GM12878 (cell line): ENCODE results near the gene PALLD. TPM values are rescaled to one million over a fixed set of nuclear protein-coding genes. Genes with fewer than 3 reads are reported as not detected.

Source experiments
- ATAC-seq: fragments of 200-7000 bp; cut with Tn5 transposase; 3 replicates; pipeline ENCODE4 v1.9.1; 2020; ENCODE audit warnings: mild to moderate bottlenecking, moderate library complexity
- BruUV-seq: library from RNA; stranded (reverse); fragments of 400-500 nt; replicated peaks from 2 replicates; lab custom pipeline; 2021; lab: Mats Ljungman, UMichigan
- CTCF ChIA-PET: fragments of 300-600 bp; sonication (Branson Sonifier 250); formaldehyde crosslinking; extraction: SDS; loops from one replicate; lab custom pipeline; 2021; ENCODE audit warnings: inconsistent platforms; lab: Yijun Ruan, JAX
- POLR2A ChIA-PET: fragments of 350-600 bp; formaldehyde crosslinking; extraction: SDS; loops from one replicate; lab custom pipeline; 2021; ENCODE audit warnings: inconsistent platforms; lab: Charles Lee
- RAD21 ChIA-PET: fragments of 300-600 bp; sonication (Branson Sonifier 250); formaldehyde crosslinking; loops from one replicate; lab custom pipeline; 2023; ENCODE audit warnings: antibody characterized with exemption; ENCODE audit not compliant: unreplicated experiment; lab: Charles Lee
- SMC1A ChIA-PET: fragments of 300-600 bp; sonication (Branson Sonifier 250); formaldehyde crosslinking; loops from one replicate; lab custom pipeline; 2023; ENCODE audit not compliant: unreplicated experiment, uncharacterized antibody; lab: Charles Lee
- DNase-seq: peaks from one replicate; pipeline ENCODE4 v3.0.0-alpha.2; 2011; ENCODE audit warnings: low read depth, low spot score
- FAIRE-seq: peaks from 3 replicates; lab custom pipeline; 2011; peaks lifted over from hg19 to GRCh38; lab: Jason Lieb, UNC
- H2AFZ ChIP-seq: 2 replicates; pipeline ENCODE4 v1.6.0; 2011; ENCODE audit warnings: low read depth, low read length, control low read depth; ENCODE audit not compliant: control insufficient read depth
- H3K27ac ChIP-seq: 2 replicates; pipeline ENCODE4 v1.5.1; 2011; ENCODE audit warnings: control low read depth; ENCODE audit not compliant: control insufficient read depth, insufficient read depth
- H3K27me3 ChIP-seq, 2 experiments: replicated peaks in 1 of 2; 2 replicates each; pipeline versions ENCODE4 v1.6.0 to v1.6.1; 2011; ENCODE audit warnings: low read length in 1 of 2; ENCODE audit not compliant: control insufficient read depth in 2 of 2, insufficient read depth in 2 of 2
- H3K36me3 ChIP-seq, 2 experiments: 2 replicates each; pipeline ENCODE4 v1.5.1; 2011; ENCODE audit warnings: low read length in 1 of 2; ENCODE audit not compliant: control insufficient read depth in 2 of 2, insufficient read depth in 2 of 2
- H3K4me1 ChIP-seq: 2 replicates; pipeline ENCODE4 v1.6.1; 2011; ENCODE audit warnings: mild to moderate bottlenecking, low read length, moderate library complexity, mixed read lengths; ENCODE audit not compliant: control insufficient read depth, insufficient read depth
- H3K4me2 ChIP-seq: 2 replicates; pipeline ENCODE4 v1.6.0; 2011; ENCODE audit warnings: control low read depth; ENCODE audit not compliant: control insufficient read depth, insufficient read depth
- H3K4me3 ChIP-seq: fragments of 200-600 bp; sonication (generic); 2 replicates; pipeline ENCODE4 v1.5.1; 2016
- H3K79me2 ChIP-seq: 2 replicates; pipeline ENCODE4 v1.6.0; 2011; ENCODE audit warnings: low read length; ENCODE audit not compliant: control insufficient read depth, insufficient read depth
- H3K9ac ChIP-seq: 2 replicates; pipeline ENCODE4 v1.8.0; 2011; ENCODE audit warnings: low read length, control low read depth, mixed read lengths; ENCODE audit not compliant: control insufficient read depth, insufficient read depth
- H3K9me3 ChIP-seq: replicated peaks from 3 replicates; pipeline ENCODE4 v1.5.1; 2011; ENCODE audit warnings: mild to moderate bottlenecking, low read length; ENCODE audit not compliant: control insufficient read depth, insufficient read depth
- H4K20me1 ChIP-seq: 2 replicates; pipeline ENCODE4 v1.6.0; 2011; ENCODE audit not compliant: control insufficient read depth, insufficient read depth
- CHD1 ChIP-seq: IDR thresholded peaks from 2 replicates; pipeline ENCODE4 v1.6.1; 2012; ENCODE audit warnings: low read depth, low read length, improper control_type of control experiment
- CREB1 ChIP-seq: IDR thresholded peaks from 2 replicates; pipeline ENCODE4 v1.6.1; 2012; ENCODE audit warnings: low read depth, mild to moderate bottlenecking, inconsistent platforms
- EED ChIP-seq: sonication (generic); IDR thresholded peaks from 2 replicates; pipeline ENCODE4 v1.6.1; 2016; ENCODE audit warnings: antibody characterized with exemption, low read depth
- MTA3 ChIP-seq: IDR thresholded peaks from 2 replicates; pipeline ENCODE4 v1.6.1; 2012; ENCODE audit warnings: low read length, inconsistent platforms, borderline replicate concordance
- NFXL1 ChIP-seq: fragments of 450-650 bp; IDR thresholded peaks from 2 replicates; pipeline ENCODE4 v1.6.1; 2017; ENCODE audit warnings: antibody characterized with exemption, mild to moderate bottlenecking, borderline replicate concordance
- NR2F1 ChIP-seq: fragments of 450-650 bp; conservative IDR thresholded peaks from 2 replicates; pipeline ENCODE4 v1.6.1; 2017; ENCODE audit warnings: mild to moderate bottlenecking
- RAD51 ChIP-seq: fragments of 450-650 bp; IDR thresholded peaks from 2 replicates; pipeline ENCODE4 v1.6.1; 2016; ENCODE audit warnings: moderate library complexity, mild to moderate bottlenecking, inconsistent platforms
- SP1 ChIP-seq: IDR thresholded peaks from one replicate; pipeline ENCODE4 v1.6.1; 2011; ENCODE audit warnings: low read depth, low read length
- SUPT20H ChIP-seq: IDR thresholded peaks from 2 replicates; pipeline ENCODE4 v1.6.1; 2011; ENCODE audit warnings: low read depth, mild to moderate bottlenecking, low read length, moderate library complexity, borderline replicate concordance; ENCODE audit not compliant: control insufficient read depth
- SUZ12 ChIP-seq: fragments of 200-600 bp; sonication (generic); IDR thresholded peaks from one replicate; pipeline ENCODE4 v1.6.1; 2018; ENCODE audit warnings: antibody characterized with exemption, mild to moderate bottlenecking; ENCODE audit not compliant: unreplicated experiment
- WGBS: methylation state at CpG from one replicate; pipeline ENCODE4 v1.1.6; 2016; ENCODE audit warnings: low lambda C conversion rate; ENCODE audit not compliant: insufficient replicate concordance, insufficient coverage; ENCODE audit errors: missing lambda C conversion rate; 5-methylcytosine and 5-hydroxymethylcytosine counted together
- in situ Hi-C: fragments of 300-500 bp; cut with MboI; formaldehyde crosslinking; loops from 9 replicates; pipeline ENCODE4 v1.14.3; 2018; ENCODE audit warnings: mixed read lengths
- intact Hi-C: fragments of 100-400 bp; cut with micrococcal nuclease; formaldehyde crosslinking; loops from one replicate; pipeline ENCODE4 v1.14.2; 2022; ENCODE audit not compliant: unreplicated experiment
- polyA plus RNA-seq, 11 experiments: library from polyadenylated mRNA; depleted of rRNA in 4 of 11; unstranded in 6 of 11; stranded (reverse) in 5 of 11; fragments of >200 nt; fragmentation: Nextera tagmentation in 4 of 11; fragmentation: Illumina TruSeq in 1 of 11; extraction: Ambion mirVana in 4 of 11; extraction: Trizol in 1 of 11; gene quantifications; 1 replicate in 1 of 11; 2 replicates in 10 of 11; pipeline versions ENCODE4 v1.2.1 to v1.2.3, GENCODE V29; 2011 to 2016; ENCODE audit warnings: inconsistent platforms in 2 of 11, missing spikeins in 2 of 11, low read depth in 1 of 11
- total RNA-seq, 4 experiments: library from RNA; depleted of rRNA in 3 of 4; stranded (reverse); fragments of >200 nt in 3 of 4; fragmentation: Illumina TruSeq in 1 of 4; extraction: Trizol in 1 of 4; gene quantifications; 2 replicates each; pipeline versions ENCODE4 v1.2.1 to v1.2.3, GENCODE V29; 2013 to 2021
- TF ChIP-seq, protein P1 (sequence below): IDR thresholded peaks from 2 replicates; pipeline ENCODE4 v1.6.1; 2012; ENCODE audit warnings: mild to moderate bottlenecking, low read depth, low read length
- TF ChIP-seq, protein P2 (sequence below): fragments of 450-650 bp; IDR thresholded peaks from 2 replicates; pipeline ENCODE4 v1.6.1; 2017; ENCODE audit warnings: mild to moderate bottlenecking, moderate library complexity
- TF ChIP-seq, protein P3 (sequence below): fragments of 450-650 bp; formaldehyde crosslinking; IDR thresholded peaks from 2 replicates; pipeline ENCODE4 v1.5.0; 2022; ENCODE audit warnings: mild to moderate bottlenecking, missing genetic modification characterization

Gene PALLD
- total and polyA plus RNA-seq, 10 of the 15 experiments (the other 5 are each of a cell fraction or from before 2014, with no cell fraction given), result 1.0 to 7.7 (median 1.7) TPM

DNA sequence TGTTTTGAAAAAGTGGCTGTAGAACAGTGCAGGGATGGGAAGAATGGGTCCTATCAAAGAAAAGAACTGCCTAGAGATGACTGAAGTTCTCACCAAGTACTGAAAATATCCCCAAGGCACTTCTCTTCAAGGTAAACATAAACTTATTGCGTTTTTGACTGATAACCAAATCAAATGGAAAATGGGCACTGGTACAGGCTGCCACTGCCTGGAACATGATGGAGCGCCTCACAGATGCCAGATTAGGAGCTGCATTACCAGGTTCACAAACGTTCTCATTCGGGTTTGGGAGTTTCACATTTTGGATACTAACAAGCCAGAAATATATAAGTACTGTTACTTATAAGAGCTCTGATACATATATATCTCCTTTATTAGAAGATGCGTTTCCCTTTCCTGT is 371.9 kb downstream of the PALLD start (continued):
- no peak for TF ChIP-seq RAD51
- no peak for TF ChIP-seq CREB1
- TF ChIP-seq SUZ12, result no peak

DNA sequence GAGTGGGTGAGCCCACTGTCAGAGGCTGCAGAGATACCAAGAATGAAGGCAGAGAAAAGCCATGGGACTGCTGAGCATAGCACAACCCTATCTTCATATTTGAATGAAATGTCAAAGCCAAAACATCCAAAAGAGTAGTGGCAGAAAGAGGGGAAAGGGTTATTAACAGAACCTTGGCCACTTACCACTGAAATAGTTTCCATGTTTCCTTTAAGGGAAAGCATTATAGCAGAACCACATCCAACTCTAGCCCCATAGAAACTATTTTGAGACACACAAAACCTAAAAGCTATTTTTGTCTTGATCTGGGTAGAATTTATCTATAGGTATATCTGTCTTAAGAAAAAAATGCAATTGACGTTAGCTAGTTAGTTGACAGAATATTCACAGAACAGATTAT is 373.2 kb downstream of the PALLD start:
- in situ Hi-C loops, result no loop called here

More for the DNA sequence above, 373.2 kb downstream of the PALLD start:
- CTCF ChIA-PET, result interaction anchor here (0.7 kb wide), 1 partner anchor 16 kb away, joined by 3 read pairs; no protein-coding TSS in a partner anchor
- SMC1A ChIA-PET, result interaction anchor here (1.8 kb wide), 1 partner anchor 17 kb away, joined by 5 read pairs; no protein-coding TSS in a partner anchor
- TF ChIP-seq SUPT20H, result no peak
- no peak for TF ChIP-seq SP1
- TF ChIP-seq, protein P1, sequence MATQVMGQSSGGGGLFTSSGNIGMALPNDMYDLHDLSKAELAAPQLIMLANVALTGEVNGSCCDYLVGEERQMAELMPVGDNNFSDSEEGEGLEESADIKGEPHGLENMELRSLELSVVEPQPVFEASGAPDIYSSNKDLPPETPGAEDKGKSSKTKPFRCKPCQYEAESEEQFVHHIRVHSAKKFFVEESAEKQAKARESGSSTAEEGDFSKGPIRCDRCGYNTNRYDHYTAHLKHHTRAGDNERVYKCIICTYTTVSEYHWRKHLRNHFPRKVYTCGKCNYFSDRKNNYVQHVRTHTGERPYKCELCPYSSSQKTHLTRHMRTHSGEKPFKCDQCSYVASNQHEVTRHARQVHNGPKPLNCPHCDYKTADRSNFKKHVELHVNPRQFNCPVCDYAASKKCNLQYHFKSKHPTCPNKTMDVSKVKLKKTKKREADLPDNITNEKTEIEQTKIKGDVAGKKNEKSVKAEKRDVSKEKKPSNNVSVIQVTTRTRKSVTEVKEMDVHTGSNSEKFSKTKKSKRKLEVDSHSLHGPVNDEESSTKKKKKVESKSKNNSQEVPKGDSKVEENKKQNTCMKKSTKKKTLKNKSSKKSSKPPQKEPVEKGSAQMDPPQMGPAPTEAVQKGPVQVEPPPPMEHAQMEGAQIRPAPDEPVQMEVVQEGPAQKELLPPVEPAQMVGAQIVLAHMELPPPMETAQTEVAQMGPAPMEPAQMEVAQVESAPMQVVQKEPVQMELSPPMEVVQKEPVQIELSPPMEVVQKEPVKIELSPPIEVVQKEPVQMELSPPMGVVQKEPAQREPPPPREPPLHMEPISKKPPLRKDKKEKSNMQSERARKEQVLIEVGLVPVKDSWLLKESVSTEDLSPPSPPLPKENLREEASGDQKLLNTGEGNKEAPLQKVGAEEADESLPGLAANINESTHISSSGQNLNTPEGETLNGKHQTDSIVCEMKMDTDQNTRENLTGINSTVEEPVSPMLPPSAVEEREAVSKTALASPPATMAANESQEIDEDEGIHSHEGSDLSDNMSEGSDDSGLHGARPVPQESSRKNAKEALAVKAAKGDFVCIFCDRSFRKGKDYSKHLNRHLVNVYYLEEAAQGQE, result no peak
- TF ChIP-seq NFXL1, result no peak
- no peak for TF ChIP-seq EED
- no peak for TF ChIP-seq MTA3
- TF ChIP-seq, protein P2, sequence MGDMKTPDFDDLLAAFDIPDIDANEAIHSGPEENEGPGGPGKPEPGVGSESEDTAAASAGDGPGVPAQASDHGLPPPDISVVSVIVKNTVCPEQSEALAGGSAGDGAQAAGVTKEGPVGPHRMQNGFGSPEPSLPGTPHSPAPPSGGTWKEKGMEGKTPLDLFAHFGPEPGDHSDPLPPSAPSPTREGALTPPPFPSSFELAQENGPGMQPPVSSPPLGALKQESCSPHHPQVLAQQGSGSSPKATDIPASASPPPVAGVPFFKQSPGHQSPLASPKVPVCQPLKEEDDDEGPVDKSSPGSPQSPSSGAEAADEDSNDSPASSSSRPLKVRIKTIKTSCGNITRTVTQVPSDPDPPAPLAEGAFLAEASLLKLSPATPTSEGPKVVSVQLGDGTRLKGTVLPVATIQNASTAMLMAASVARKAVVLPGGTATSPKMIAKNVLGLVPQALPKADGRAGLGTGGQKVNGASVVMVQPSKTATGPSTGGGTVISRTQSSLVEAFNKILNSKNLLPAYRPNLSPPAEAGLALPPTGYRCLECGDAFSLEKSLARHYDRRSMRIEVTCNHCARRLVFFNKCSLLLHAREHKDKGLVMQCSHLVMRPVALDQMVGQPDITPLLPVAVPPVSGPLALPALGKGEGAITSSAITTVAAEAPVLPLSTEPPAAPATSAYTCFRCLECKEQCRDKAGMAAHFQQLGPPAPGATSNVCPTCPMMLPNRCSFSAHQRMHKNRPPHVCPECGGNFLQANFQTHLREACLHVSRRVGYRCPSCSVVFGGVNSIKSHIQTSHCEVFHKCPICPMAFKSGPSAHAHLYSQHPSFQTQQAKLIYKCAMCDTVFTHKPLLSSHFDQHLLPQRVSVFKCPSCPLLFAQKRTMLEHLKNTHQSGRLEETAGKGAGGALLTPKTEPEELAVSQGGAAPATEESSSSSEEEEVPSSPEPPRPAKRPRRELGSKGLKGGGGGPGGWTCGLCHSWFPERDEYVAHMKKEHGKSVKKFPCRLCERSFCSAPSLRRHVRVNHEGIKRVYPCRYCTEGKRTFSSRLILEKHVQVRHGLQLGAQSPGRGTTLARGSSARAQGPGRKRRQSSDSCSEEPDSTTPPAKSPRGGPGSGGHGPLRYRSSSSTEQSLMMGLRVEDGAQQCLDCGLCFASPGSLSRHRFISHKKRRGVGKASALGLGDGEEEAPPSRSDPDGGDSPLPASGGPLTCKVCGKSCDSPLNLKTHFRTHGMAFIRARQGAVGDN, result no peak
- TF ChIP-seq CHD1, result no peak
- no peak for TF ChIP-seq NR2F1
- TF ChIP-seq, protein P3, sequence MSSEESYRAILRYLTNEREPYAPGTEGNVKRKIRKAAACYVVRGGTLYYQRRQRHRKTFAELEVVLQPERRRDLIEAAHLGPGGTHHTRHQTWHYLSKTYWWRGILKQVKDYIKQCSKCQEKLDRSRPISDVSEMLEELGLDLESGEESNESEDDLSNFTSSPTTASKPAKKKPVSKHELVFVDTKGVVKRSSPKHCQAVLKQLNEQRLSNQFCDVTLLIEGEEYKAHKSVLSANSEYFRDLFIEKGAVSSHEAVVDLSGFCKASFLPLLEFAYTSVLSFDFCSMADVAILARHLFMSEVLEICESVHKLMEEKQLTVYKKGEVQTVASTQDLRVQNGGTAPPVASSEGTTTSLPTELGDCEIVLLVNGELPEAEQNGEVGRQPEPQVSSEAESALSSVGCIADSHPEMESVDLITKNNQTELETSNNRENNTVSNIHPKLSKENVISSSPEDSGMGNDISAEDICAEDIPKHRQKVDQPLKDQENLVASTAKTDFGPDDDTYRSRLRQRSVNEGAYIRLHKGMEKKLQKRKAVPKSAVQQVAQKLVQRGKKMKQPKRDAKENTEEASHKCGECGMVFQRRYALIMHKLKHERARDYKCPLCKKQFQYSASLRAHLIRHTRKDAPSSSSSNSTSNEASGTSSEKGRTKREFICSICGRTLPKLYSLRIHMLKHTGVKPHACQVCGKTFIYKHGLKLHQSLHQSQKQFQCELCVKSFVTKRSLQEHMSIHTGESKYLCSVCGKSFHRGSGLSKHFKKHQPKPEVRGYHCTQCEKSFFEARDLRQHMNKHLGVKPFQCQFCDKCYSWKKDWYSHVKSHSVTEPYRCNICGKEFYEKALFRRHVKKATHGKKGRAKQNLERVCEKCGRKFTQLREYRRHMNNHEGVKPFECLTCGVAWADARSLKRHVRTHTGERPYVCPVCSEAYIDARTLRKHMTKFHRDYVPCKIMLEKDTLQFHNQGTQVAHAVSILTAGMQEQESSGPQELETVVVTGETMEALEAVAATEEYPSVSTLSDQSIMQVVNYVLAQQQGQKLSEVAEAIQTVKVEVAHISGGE, result no peak
- TF ChIP-seq, all 136 proteins: peak for 0
- no TSS peak for BruUV-seq
- intact Hi-C loops, result no loop called here
- ATAC-seq (no peak), DNase-seq (no peak), FAIRE-seq (no peak)
- H3K36me3 ChIP-seq, result no peaks in the 10 kb centered on the region
- POLR2A ChIA-PET, result no interaction called here
- peaks cover 0 to 4% of the 10 kb centered on the region in 2 experiments; a peak in 1 of 4 replicates for H3K27me3 ChIP-seq
- H3K9ac ChIP-seq, result no peak overlapping the region
- no peaks in the 10 kb centered on the region for H3K9me3 ChIP-seq
- no peaks in the 10 kb centered on the region for H4K20me1 ChIP-seq
- no peak overlapping the region for H3K4me2 ChIP-seq
- no peak overlapping the region for H3K27ac ChIP-seq
- H3K4me1 ChIP-seq, result no peaks in the 10 kb centered on the region
- no peak overlapping the region for H2AFZ ChIP-seq
- RAD21 ChIA-PET, result no interaction called here
- WGBS, result 86% methylated on average over 1 of the region's 1 CpG
- no peak overlapping the region for H3K4me3 ChIP-seq
- no peaks in the 10 kb centered on the region for H3K79me2 ChIP-seq
